K562 (cell line): ENCODE results near the gene SND1.

Source experiments
- BCL6 ChIP-seq: fragments of 250-450 bp; sonication (Bioruptor Pico); IDR thresholded peaks from 2 replicates; pipeline ENCODE4 v1.4.0; 2020
- CTCF ChIP-seq, 3 experiments: IDR thresholded peaks in 2 of 3; conservative IDR thresholded peaks in 1 of 3; 2 replicates each; pipeline ENCODE4 v1.5.1; 2011 to 2012; ENCODE audit warnings: low read length in 3 of 3, mild to moderate bottlenecking in 3 of 3, control low read depth in 2 of 3, improper control_type of control experiment in 1 of 3, inconsistent platforms in 1 of 3, low read depth in 1 of 3, mixed read lengths in 1 of 3, moderate library complexity in 1 of 3; ENCODE audit not compliant: insufficient read depth in 2 of 3
- EP300 ChIP-seq: IDR thresholded peaks from 2 replicates; pipeline ENCODE4 v1.6.1; 2012; ENCODE audit warnings: low read length, improper control_type of control experiment
- KLF16 ChIP-seq: IDR thresholded peaks from 2 replicates; pipeline ENCODE4 v1.6.1; 2016; ENCODE audit warnings: antibody characterized with exemption
- MTA2 ChIP-seq: fragments of 450-650 bp; IDR thresholded peaks from 2 replicates; pipeline ENCODE4 v1.6.1; 2016; ENCODE audit warnings: low read depth
- NCOA2 ChIP-seq, 2 experiments: fragments of 450-650 bp; IDR thresholded peaks; 2 replicates each; pipeline ENCODE4 v1.6.1; 2018; ENCODE audit warnings: mild to moderate bottlenecking in 2 of 2, moderate library complexity in 1 of 2; ENCODE audit not compliant: partially characterized antibody in 2 of 2
- RBM34 ChIP-seq: fragments of 200-400 bp; formaldehyde crosslinking; IDR thresholded peaks from 2 replicates; pipeline ENCODE4 v1.6.1; 2018; ENCODE audit warnings: low read length, borderline replicate concordance; ENCODE audit not compliant: insufficient read depth
- TBP ChIP-seq: optimal IDR thresholded peaks from 2 replicates; pipeline ENCODE3; 2011; ENCODE audit warnings: low read depth, low read length, improper control_type of control experiment
- ZBTB43 ChIP-seq: sonication (generic); formaldehyde crosslinking; IDR thresholded peaks from 2 replicates; pipeline ENCODE4 v1.8.0; 2023; ENCODE audit warnings: mild to moderate bottlenecking, missing genetic modification reagents
- ZEB2 ChIP-seq: fragments of 450-650 bp; IDR thresholded peaks from 2 replicates; pipeline ENCODE4 v1.6.1; 2016
- ZNF184 ChIP-seq: sonication (generic); formaldehyde crosslinking; IDR thresholded peaks from 2 replicates; pipeline ENCODE4 v1.5.0; 2020; ENCODE audit warnings: missing genetic modification reagents
- ZNF639 ChIP-seq, 2 experiments: fragments of 200-800 bp in 1 of 2; sonication (Bioruptor generic) in 1 of 2; sonication (generic) in 1 of 2; formaldehyde crosslinking in 1 of 2; IDR thresholded peaks in 1 of 2; conservative IDR thresholded peaks in 1 of 2; 2 replicates each; pipeline versions ENCODE4 v1.5.0 to v1.6.1; 2016 to 2020; ENCODE audit warnings: missing compliant biosample characterization in 1 of 2, missing genetic modification characterization in 1 of 2, missing genetic modification reagents in 1 of 2
- TF ChIP-seq, protein P1 (sequence below): sonication (generic); formaldehyde crosslinking; IDR thresholded peaks from 2 replicates; pipeline ENCODE4 v1.9.0; 2022; ENCODE audit warnings: mild to moderate bottlenecking, missing genetic modification reagents
- TF ChIP-seq, protein P2 (sequence below): conservative IDR thresholded peaks from 2 replicates; pipeline ENCODE4 v1.6.1; 2011; ENCODE audit warnings: low read depth, mild to moderate bottlenecking, low read length; ENCODE audit not compliant: control insufficient read depth

DNA sequence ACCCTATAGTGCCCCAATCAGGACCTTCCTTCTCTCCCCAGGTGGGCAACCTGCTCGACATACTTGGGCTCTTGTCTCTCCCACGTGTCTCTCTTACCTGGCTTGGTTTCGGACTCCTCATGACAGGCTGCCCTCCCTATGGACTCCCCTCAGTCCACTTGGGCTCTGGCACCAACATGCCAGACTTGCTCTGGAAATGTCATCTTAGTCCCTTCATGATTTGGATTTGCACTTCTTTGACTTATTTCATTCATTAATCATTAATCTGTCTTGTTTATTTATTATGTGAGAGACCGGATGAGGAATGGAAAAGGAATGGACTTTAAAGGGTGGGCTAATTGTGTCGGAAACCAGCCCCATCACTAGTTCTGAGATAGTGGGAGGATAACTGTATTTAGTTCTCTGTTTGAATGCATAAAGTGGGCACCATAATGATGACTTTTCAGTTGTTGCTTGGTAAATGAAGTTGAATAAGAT, 108.0 kb downstream of the SND1 start:
- TF ChIP-seq ZNF184 (CRISPR knock-in tag) (no peak), BCL6 (CRISPR knock-in tag) (no peak), MTA2 (no peak), ZEB2 (no peak), ZNF639 (CRISPR knock-in tag; conservative IDR thresholded peaks at IDR 0.05 in 1 of 2, IDR thresholded peaks at IDR 0.05 in 1 of 2) (no peak), ZBTB43 (CRISPR knock-in tag) (no peak), RBM34 (no peak), TBP (no peak), NCOA2 (IDR thresholded peaks at IDR 0.05; ENCODE audit: partially characterized antibody in 2 of 2) (no peak), EP300 (no peak), CTCF (IDR thresholded peaks at IDR 0.05 in 2 of 3, conservative IDR thresholded peaks at IDR 0.05 in 1 of 3; ENCODE audit: insufficient read depth in 2 of 3, low read depth in 1 of 3, low read length in 3 of 3) (no peak), KLF16 (no peak)
- TF ChIP-seq, protein P1, sequence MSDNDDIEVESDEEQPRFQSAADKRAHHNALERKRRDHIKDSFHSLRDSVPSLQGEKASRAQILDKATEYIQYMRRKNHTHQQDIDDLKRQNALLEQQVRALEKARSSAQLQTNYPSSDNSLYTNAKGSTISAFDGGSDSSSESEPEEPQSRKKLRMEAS (CRISPR knock-in tag), result no peak
- TF ChIP-seq, protein P2, sequence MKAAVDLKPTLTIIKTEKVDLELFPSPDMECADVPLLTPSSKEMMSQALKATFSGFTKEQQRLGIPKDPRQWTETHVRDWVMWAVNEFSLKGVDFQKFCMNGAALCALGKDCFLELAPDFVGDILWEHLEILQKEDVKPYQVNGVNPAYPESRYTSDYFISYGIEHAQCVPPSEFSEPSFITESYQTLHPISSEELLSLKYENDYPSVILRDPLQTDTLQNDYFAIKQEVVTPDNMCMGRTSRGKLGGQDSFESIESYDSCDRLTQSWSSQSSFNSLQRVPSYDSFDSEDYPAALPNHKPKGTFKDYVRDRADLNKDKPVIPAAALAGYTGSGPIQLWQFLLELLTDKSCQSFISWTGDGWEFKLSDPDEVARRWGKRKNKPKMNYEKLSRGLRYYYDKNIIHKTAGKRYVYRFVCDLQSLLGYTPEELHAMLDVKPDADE, result no peak
